ENCODE data around the gene PPAN.

GRCh38 chr19:10079031-10079453 lies 27.1 kb upstream of the PPAN start:
- TF ChIP-seq, protein P1, sequence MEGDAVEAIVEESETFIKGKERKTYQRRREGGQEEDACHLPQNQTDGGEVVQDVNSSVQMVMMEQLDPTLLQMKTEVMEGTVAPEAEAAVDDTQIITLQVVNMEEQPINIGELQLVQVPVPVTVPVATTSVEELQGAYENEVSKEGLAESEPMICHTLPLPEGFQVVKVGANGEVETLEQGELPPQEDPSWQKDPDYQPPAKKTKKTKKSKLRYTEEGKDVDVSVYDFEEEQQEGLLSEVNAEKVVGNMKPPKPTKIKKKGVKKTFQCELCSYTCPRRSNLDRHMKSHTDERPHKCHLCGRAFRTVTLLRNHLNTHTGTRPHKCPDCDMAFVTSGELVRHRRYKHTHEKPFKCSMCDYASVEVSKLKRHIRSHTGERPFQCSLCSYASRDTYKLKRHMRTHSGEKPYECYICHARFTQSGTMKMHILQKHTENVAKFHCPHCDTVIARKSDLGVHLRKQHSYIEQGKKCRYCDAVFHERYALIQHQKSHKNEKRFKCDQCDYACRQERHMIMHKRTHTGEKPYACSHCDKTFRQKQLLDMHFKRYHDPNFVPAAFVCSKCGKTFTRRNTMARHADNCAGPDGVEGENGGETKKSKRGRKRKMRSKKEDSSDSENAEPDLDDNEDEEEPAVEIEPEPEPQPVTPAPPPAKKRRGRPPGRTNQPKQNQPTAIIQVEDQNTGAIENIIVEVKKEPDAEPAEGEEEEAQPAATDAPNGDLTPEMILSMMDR (IDR thresholded peaks at IDR 0.05): no peak
- TF ChIP-seq POLR2A (IDR thresholded peaks at IDR 0.05): no peak
